LoVo (cell line): ENCODE measurements around the gene RTN4RL1.
A peak's percentile ranks its signal among the peaks of the same experiment; 100 is the strongest.

Source experiments
- DNase-seq: peaks from one replicate; pipeline ENCODE4 v3.0.0-alpha.2; 2016; ENCODE audit warnings: low spot score

The RTN4RL1 gene

DNA sequence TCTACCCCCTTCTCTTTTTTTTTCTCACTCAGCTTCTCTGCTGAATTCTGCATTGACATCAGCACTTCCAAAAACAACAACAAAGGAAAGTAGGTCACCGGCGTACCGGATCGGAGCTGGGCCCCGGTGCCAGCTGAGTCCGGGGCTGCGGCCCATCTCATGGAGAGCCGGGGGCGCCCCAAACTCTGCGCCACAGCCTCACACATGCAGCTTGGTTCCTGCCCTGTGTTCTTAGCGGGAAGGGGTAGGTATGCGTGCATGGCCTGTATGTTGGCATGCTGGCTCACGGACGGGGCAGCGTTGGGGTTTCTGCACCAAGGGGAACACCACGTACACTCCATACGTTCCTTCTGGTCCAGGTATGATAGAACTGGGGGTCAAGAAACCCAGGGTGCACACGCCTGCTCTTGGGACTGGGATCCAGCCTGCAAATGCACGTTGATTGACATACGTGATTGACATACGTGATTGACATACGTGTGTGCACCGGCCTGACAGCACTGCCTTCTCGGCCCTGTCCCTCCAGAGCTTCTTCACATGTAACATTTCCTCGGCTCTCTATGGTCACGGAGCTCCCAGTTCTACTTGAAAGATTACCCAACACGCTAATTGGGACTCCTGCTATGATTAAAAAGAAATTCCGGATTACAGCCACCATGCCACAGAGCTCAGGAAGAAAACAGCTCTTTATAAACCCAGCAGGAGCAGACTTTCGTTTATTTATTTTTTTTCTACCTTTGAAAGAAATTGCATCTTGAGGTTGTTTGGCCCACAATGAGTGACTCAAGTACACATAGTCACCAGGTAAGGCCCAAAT lies 106.6 kb downstream of the RTN4RL1 start:
- DNase-seq: no peak

DNA sequence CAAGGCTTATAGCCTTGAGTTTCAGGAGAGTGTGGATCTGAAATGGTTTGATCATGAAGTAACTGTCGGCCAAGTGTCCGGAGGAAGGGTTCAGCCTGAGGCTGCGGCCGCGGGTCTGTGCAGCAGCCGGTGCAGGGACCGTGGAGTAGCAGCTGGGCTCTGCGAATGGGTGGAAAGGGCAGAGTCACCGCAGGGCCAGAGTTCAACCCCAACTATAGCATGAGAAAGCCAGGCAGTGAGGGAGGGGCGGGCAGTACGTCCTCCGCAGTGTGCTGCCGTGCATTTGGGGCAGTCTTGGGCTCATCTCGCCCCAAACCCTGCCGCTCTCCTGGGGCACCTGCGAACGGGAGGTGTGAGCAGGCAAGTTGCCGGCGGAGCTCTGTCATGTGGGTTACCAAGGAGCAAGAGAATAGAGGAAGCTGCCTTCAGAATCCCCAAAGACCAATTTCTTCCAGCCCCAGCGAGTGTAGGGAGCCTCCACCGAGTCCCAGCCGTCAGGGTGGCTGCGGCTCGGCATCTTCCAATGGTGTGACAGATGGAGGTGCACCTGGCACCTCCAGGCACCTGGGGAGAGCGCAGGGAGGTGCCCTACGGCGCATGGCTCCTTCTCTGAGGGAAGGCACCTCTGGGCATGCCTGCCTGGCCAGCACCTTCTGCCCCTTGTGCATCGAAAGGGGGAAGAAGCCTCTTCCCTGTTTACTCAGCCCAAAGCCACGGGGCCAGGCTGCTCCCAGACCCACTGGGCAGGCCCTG lies 108.0 kb downstream of the RTN4RL1 start:
- DNase-seq: no peak

DNA sequence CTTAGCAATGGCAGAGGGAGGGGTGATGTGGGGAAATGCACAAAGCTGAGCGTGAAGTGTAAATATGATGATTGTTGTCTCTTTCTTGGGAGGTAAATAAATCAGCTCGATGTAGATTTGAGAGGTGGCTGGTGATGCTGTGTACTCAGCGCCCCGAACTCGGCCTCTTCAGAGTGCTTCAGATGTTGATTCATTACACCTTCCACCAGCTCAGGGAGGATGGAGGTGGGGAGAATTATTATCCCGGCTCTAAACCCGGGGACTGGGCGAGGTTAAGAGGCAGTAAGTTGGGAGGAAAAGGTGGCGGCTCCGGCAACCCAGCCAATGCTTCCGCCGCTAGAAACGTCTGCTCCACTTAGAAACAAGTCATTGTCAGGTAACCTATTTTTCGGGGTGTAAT lies 108.8 kb downstream of the RTN4RL1 start:
- DNase-seq: no peak

DNA sequence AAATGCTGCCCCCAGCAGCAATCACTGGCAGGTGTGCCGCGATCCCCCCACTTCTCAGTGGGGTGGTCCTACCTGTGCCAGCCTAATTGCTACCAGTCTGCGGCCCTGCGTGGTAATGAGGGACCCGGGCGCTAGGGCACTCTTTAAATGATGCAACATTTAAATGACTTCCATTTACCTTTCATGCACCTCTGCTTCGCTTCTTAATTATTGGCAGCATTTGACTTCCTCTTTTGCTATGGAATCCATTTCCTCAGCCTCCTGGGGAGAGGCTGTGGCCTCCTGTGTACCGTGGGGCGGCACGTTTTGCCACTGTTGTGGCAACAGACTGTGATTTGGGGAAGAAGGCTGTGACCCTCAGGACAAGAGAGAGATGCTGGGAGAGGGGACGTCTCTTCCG lies 109.2 kb downstream of the RTN4RL1 start:
- no peak for DNase-seq

DNA sequence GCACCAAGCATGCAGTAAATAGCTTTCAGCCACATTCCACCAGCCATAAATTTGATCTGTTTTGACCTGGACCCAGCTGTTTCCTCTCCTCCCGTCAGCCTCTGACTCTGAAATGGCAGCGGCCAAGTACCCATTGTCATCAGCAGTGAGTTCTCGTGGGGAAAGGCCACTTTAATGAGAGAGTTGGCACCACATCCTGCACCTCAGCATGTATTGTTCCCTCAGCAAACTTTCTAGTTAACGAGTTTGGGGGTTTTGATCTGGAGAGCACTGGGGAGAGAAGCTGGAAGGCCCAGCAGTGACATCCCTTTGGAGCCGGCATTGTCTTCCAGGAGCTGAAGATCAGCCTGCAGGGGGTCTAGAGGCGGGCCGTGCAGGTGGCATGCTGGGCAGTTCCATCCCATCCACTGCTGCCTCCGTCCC lies 110.5 kb downstream of the RTN4RL1 start:
- no peak for DNase-seq

DNA sequence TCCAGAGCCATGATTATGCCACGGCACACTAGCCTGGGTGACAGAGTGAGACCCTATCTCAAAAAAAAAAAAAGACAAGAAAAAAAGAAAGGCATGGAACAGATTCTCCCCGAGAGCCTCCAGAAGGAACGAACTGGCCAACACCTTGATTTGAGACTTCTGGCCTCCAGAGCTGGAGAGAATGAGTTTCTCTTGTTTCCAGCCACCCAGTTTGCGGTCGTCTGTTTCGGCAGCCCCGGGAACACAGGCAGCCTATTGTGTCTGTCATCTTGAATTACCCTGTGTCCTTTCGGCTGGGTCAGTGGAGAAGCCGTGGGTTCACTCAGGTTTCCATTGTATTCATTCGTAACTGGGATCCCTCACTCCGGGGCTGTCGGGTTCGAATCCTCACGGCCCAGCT lies 111.4 kb downstream of the RTN4RL1 start:
- DNase-seq: no peak

DNA sequence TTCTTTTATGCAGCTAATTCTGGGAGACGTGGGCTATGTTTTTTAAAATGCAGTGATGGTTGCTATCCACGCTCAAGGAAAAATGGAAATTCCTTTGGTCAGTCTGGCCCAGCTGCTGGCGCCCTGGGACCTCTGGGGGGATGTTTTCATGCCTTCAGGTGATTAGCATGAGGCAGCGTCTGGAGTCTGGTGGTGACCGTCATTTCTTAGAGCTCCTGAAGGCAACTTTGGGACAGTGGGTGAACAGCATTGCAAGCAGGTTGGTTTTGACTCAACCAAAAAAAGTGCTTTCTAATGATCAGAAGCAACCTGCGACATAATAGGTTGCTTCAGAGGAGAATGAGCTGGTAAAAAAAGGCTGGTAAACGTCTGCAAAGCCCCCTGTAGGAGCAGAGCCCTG lies 113.0 kb downstream of the RTN4RL1 start:
- no peak for DNase-seq

DNA sequence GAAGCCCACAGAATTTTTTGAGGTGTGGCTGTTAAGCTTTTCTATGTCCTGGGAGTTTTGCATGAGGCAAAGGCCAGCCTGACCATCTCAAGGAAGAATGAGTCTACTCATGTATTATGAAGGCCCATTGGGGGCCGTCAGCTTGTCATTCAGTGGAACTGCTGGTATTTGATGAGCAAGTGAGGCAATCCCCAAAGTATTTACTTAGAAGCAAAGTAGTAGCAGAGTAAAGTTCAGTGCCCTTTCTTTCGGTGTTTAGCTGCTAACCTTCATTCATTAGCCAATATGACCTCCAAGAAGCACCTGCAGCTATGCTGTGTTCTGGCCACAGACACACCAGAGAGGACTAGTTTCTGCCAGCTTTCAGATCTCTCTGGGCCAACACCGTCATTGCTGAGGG lies 115.1 kb downstream of the RTN4RL1 start:
- no peak for DNase-seq

DNA sequence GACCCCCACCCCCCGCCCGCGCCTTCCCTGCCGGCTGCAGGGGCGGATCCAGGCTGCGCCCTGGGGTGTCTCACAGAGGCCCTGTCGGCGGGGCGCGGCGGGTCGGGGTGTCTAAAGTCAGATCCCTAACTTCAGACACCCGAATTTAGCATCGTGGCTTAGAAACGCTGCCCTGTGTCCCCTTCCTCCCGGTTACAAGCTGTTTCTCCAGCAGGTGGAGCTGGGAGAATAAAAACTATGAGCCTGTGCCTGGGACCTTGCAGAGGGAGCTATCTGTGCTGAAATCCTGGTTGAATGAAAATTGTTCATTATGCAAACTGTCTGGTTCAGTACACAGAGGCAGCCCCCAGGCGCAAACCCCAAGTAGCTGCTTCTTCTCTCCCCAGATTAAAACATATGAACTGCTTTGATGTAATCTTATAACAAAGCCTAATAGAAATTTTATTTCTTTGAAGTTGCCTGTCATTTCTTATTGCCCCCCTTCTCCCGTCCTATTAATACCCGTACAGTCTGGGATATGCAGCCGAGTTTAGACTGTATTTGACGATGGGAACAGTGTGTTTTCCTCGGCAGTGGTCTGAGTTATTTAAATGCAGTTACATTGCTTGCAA lies 116.3 kb downstream of the RTN4RL1 start:
- DNase-seq: peak; percentile 59

DNA sequence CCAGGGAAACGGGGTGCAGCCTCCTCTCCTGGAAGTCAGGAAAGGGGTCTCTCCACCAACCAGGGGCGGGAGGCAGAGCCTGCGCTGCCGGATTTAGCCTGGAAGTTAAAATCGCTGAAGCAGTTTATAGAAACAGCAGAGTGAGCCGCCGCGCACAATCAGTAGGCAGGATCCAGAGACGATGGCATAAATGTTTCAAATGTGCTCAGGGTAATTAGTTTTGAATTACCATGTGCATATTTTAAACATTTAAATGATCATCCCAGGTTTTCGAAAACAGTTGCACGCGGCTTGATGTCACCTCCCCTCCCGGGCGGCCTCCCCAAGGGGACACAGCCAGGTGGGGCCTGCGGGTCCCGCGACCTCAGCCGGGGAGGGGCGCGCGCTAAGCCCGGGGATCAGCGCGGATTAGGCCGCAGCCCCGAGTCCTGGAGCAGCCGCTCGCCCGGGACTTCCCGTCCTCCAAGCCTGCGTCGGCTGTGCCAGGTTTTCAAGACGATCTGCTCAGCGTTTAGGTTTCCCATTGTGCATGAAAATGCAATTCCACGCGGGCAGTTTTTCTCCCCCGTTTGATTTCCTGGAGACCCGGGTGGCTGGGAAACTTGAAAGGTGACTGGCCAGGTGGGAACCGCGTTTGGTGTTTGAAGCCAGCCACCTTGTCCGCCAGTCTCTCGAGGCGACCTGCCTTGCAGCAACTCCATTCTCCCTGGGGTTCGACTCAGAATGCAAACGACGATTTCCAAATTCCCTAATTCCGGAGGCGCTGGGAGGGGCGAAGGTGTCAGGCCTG lies 117.0 kb downstream of the RTN4RL1 start:
- no peak for DNase-seq

DNA sequence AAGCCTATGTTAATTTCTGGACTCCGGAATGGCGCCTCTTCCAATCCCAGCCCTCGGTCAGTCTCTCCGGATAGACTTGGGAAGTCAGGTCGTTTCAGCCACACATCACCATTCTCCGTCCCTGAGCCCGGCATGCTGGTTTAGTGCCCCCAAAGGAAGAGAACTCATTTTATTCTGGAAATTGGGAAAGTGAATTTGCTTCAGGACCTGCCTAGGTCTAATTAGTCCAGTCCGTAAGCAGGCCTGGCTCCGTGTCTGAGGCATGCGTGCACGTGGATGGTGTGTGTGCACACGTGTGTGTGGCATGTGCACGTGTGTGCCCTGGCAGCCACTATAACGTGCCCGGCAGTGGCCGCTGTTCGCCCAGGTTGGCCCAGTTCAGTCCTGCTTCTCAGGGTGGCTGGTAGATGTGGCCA lies 117.9 kb downstream of the RTN4RL1 start:
- DNase-seq: no peak

DNA sequence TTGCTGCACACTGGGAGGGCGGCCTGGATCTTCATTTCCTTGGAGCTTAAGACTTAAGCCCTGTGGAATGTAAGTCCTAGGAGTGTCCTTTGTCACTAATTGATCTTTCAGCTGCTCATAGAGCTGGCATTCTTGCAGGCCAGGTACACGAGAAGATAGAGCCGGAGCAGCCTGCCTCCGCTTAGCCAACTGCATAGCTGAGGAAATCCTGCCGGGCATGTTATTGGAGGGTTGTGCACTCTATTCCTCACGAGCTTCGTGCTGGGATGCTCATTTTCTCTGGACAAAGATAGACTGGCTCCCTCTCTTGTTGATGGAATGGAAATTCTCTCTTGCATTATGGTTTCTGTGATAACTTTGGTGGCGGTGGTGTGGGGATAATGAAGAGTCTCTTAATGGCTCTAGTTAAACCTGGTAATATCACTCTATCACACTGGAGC lies 118.5 kb downstream of the RTN4RL1 start:
- no peak for DNase-seq

DNA sequence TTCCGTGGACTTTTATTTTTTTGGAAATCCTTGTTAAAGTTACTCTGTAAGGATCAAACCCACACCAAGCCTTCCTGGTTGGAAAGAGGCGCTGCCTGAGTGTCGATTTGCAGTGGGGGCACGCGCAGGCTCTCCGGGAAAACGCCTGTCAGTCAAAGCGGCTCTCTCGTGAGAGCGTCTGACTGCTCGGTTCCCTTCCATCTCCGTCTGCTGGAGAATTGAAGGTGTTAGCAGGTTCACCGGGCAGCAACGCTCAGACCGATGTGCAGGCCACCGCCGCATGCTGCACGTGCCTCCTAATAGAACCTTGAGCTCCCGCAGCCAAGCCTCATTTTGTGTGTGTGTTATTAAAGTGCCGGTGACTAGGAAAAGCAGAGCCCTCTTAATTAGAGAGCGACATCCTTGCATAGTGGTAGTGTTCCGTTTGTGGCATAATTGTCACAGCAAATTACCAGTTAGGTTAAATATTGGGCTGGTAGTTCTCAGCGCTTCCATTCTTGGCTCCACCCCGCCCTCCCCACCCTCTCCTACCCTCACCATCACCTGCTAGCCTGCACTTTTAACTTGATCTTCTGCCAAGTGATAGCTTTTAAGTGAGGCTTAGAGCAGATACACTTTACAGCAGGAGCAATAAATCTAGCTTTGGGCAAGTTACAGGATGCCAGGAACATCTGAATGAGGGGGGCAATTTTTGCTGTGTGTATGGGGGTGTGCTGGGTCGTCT lies 119.8 kb downstream of the RTN4RL1 start:
- DNase-seq: no peak

DNA sequence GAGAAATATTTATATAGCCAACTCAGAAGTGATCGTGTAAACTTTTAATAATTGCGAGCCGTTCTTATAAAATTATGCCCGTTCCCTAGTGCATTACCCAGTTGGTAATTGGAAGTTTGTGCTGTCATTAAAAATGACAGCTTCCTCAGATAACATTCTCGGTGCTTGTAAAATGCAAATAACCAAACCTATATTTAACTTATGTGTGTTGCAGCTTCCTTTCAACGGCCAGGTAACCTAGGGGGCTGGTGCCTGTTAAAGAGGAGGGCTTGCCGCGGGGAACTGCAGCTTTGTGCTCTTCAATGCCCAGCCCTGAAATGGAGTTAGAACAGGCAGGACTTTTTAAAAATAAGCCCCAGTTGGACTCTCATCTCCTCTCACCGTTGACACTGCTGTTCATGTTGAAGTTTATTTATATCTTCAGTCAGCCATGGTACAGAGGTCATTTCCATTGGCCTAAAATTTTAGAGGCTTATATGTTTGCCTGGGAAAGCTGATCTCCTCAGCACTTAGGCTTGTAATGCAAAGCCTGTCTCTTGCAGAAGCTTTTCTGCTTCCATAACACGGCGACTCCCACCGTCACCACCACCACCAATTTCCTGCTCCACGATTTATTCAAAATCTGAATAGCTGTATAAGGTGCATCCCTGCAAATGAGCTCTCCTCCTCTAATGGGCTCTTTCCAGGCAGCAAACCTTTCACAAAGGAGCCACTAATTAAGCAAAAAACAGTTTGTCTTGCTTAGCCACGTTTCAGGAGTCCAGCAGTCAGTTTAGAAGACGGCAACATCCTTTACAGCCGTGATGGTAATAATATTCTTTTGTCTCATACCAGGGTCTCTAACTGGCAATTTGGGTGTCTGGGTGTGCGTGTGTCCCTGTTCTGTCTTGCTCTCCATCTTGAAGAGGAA lies 120.6 kb downstream of the RTN4RL1 start:
- no peak for DNase-seq

DNA sequence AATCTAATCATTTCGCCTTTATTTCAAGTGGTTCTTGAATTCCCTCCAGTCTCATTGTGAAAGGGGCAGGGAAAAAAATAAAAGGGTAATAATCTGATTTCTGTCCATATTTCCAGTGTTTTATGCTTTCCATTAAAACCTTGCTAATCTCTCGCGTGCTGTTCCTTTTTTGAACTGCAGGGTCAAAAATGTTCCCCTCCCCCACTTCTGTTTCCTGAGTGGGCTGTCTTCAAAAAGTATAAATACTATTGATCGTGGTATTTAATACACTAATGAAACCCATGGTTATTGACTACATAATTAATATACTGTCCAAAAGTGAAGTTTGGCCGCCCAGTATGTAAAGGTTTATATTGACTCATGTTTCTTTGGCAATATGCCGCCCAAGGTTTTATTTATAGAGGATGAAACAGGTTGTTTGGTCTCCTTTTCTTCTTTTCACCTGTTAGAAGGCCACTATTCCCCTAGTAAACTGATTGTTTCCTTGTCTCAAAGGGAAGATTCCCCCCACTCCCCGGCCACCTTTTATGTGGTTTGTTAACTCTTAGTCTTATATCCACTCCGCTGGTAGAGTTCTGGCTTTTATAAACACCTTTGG lies 125.6 kb downstream of the RTN4RL1 start:
- no peak for DNase-seq

DNA sequence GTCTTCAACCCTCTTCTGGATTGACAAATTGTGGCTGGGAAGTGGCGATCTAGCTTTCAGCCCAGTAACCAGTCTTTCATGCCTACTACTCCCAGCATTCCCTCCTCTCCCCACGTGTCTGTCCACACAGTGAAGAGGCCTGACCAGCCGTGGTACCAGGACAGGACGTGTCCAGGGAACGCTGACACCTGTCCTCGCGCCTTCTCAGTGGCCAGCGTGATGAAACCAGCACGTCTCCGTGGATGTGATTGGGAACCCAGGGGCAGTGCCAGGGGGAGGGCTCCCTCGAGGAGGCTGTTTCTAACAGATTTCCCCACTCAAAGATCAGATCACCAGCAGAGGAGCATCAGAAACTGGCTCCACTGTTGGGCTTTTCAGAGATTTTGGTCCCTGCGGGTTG lies 126.3 kb downstream of the RTN4RL1 start:
- no peak for DNase-seq

DNA sequence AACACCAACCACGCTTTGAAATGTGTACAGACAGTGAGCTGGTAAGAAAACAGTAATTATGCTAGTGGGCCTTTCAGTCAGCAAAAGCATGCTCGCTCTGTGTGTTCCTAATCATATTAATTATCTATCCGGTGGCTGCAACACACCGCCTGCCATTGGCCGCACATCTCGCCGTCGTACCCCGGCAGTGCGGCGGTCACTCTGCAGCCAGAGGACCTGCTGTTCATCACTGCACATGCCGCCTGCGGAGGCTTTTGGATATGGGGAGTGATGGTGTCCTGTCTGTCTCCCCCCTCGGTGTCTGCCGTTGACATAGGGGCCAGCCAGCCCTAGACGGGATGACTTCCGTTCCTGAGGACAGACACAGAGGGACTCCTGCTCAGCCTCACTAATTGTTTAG lies 126.8 kb downstream of the RTN4RL1 start:
- DNase-seq: no peak

DNA sequence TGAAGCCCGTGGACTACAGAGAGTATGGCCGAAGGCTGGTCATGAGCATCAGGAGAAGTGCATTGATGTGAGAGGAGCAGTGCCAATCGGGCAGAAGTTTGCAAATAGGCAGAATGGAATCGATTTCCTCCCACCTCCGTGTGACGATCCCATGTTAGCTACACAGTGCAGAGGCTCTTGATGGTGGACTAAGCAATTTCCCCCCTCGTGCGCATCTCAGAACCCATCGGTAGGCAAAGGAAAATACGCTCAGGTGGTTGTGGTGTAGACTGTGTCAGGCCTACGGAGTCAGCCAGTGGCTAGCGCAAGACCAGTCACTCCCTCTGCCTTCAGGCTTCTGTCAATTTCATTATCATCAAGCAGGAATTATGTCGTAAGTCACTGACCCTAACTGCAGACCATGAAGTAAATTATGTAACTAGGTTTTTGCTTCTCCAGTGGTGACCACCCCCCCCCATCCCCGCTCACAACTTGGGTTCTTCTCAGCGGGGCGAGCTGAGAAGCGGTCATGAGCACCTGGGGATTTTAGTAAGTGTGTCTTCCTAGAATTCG lies 128.0 kb downstream of the RTN4RL1 start:
- no peak for DNase-seq

DNA sequence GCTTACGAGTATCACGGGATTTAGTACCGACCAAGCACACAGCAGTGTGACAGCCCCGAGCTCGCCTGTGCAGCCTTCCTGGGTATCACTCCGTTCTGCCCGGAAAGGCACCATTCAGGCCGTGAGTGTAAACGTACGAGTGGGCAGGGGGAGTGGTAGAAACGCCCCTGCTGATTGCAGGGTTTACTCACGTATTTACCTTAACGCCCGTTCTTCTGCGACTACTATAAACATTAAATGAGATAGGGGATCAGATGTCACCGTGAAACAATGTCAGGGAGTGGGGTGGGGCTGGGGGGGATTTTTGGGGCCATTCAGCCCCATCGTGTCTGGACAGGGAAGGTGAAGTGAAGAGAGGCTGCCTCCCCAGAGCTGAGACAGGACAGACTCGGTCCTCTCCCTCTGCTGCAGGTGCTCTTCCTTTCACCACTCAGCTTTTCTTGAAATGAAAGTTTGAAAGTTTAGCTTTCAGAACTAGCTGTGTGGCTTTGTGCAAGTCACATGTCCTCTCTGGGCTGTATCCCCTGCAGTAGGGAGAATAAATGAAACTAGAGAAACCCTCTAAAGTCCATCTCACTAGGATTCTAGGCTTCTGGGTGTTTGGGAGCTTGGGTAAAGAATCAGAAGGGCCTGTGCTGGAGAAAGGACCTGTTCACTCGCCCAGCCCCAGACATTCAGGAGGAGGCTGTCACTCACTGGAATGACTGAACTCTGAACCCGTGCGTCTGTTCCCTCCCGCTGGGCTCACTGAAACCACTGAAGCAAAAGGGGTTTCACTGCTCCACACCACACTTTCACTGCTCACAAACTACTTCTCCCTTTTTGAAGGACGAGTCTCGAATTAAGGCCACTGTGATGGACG lies 128.7 kb downstream of the RTN4RL1 start:
- no peak for DNase-seq
